HG02884 (cell line): ENCODE data around the gene AXIN2.

ENCODE experiments used
- ATAC-seq: cut with Tn5 transposase; IDR thresholded peaks from one replicate; pipeline ENCODE4 v1.9.1; 2021; ENCODE audit warnings: mild to moderate bottlenecking, moderate library complexity; ENCODE audit not compliant: unreplicated experiment

The AXIN2 gene

GRCh38 chr17:65556014-65556909 lies 5.2 kb downstream of the AXIN2 start:
- no peak for ATAC-seq

- ATAC-seq = no peak
Measured at GRCh38 chr17:65554553-65555223, 6.8 kb downstream of the AXIN2 start.

- ATAC-seq = no peak
Measured at GRCh38 chr17:65553646-65554552, 7.5 kb downstream of the AXIN2 start.

- no peak for ATAC-seq
Measured at GRCh38 chr17:65553009-65553645, 8.3 kb downstream of the AXIN2 start.

- no peak for ATAC-seq
Measured at GRCh38 chr17:65552214-65552613, 9.2 kb downstream of the AXIN2 start.

- ATAC-seq = no peak
Measured at GRCh38 chr17:65551267-65552040, 10.0 kb downstream of the AXIN2 start.

- no peak for ATAC-seq
Measured at GRCh38 chr17:65550758-65551157, 10.7 kb downstream of the AXIN2 start.

GRCh38 chr17:65550075-65550662 lies 11.3 kb downstream of the AXIN2 start:
- no peak for ATAC-seq

GRCh38 chr17:65548269-65548969 lies 13.0 kb downstream of the AXIN2 start:
- no peak for ATAC-seq

GRCh38 chr17:65547253-65547670 lies 14.2 kb downstream of the AXIN2 start:
- ATAC-seq = no peak

- no peak for ATAC-seq
Measured at GRCh38 chr17:65546579-65546978, 14.9 kb downstream of the AXIN2 start.

GRCh38 chr17:65545705-65546523 lies 15.5 kb downstream of the AXIN2 start:
- no peak for ATAC-seq

GRCh38 chr17:65544672-65545071 lies 16.8 kb downstream of the AXIN2 start:
- ATAC-seq = no peak

- no peak for ATAC-seq
Measured at GRCh38 chr17:65542610-65543009, 18.8 kb downstream of the AXIN2 start.

GRCh38 chr17:65542067-65542466 lies 19.4 kb downstream of the AXIN2 start:
- no peak for ATAC-seq

GRCh38 chr17:65541453-65541852 lies 20.0 kb downstream of the AXIN2 start:
- no peak for ATAC-seq

- ATAC-seq = no peak
Measured at GRCh38 chr17:65539630-65540266, 21.7 kb downstream of the AXIN2 start.
